Measurements from ENCODE around the gene CD300E.
"Not testable (repeated sequence)": the region's sequence is repeated elsewhere in the genome, so short reads cannot be mapped to it uniquely, and the experiment has no call there.

The CD300E gene

GRCh38 chr17:74636541-74637085 is 13.1 kb upstream of the CD300E start:
- in situ Hi-C loops (cut with MboI; ENCODE audit: low sequenced_read_pairs) = not testable (repeated sequence)

- in situ Hi-C loops (cut with MboI; ENCODE audit: low sequenced_read_pairs) = no loop called here
Measured at GRCh38 chr17:74635418-74635817, 11.9 kb upstream of the CD300E start.

GRCh38 chr17:74633326-74633725 is 9.8 kb upstream of the CD300E start:
- in situ Hi-C loops (cut with MboI; ENCODE audit: low sequenced_read_pairs) = no loop called here

- in situ Hi-C loops (cut with MboI; ENCODE audit: low sequenced_read_pairs) = no loop called here
Measured at GRCh38 chr17:74632617-74633016, 9.1 kb upstream of the CD300E start.

GRCh38 chr17:74631468-74632450 is 8.2 kb upstream of the CD300E start:
- in situ Hi-C loops (cut with MboI; ENCODE audit: low sequenced_read_pairs) = no loop called here

- in situ Hi-C loops (cut with MboI; ENCODE audit: low sequenced_read_pairs) = not testable (repeated sequence)
Measured at GRCh38 chr17:74630251-74630650, 6.7 kb upstream of the CD300E start.

DNA sequence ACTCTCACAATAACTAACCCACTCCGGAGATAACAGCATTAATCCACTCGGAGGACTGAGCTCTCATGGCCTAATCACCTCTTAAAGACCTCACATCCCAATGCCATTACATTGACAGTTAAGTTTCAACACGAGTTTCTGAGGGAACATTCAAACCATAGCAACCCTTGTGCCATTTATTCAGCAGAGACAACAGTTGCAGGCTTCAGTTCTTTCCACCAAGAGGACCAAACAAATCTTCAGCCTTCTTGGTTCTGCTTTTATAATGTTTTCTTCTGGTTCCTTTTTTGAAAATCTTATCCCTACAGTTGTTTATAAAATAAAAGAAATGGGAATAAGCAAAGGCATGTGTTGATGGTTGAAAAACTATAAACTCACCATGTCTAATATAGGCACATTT is 2.1 kb upstream of the CD300E start:
- in situ Hi-C loops (cut with MboI; ENCODE audit: low sequenced_read_pairs) = no loop called here

GRCh38 chr17:74624131-74624530 is 593 bp upstream of the CD300E start:
- in situ Hi-C loops (cut with MboI; ENCODE audit: low sequenced_read_pairs) = no loop called here

DNA sequence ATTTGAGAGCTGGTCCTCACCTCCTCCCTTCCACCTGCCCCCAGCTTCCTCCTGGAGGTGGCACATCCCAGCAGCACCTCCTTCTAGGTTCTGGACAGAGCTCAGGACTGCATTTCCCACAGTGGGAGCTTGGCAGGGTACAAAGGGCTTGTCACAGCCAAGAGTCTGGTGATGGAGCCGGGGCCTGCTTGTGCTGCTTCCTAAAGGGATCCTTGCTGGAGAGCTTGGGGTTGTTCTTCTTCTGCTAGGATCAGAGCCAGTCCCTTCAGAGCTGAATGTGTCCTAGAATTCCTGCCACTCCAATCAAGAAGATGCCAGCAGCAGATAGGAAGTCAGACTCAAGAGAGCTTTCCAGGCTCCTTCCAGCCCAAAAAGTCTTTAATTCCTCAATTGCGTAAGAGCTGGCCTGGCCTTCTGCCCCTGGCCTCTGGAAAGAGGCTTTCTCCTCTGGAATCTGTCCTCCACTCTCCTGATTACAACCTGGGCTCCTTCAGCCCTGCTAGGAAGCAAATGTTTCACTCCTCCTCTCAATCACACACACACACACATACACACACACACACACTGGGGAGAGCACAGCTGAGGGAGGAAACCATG is 4.4 kb downstream of the CD300E start:
- in situ Hi-C loops (cut with MboI; ENCODE audit: low sequenced_read_pairs) = no loop called here

DNA sequence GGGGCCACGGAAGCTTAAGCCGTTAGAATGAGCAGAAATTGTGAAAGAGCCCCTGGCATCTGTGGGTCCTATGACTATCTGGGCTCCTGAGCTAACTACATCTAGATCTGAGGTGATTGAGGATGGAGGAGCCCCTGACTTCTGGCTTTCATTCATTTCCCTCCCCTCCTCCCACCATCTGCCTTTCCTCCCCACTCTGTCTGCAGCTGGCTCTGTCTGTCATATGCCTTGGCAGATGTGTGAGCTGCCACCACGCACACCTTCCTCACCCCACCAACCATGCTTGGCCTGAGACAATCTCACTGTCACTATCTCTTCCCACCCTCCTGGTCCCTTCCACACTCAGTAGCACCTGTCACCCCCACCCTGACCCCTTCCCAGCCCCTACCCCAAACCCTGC is 5.1 kb downstream of the CD300E start:
- in situ Hi-C loops (cut with MboI; ENCODE audit: low sequenced_read_pairs) = no loop called here

DNA sequence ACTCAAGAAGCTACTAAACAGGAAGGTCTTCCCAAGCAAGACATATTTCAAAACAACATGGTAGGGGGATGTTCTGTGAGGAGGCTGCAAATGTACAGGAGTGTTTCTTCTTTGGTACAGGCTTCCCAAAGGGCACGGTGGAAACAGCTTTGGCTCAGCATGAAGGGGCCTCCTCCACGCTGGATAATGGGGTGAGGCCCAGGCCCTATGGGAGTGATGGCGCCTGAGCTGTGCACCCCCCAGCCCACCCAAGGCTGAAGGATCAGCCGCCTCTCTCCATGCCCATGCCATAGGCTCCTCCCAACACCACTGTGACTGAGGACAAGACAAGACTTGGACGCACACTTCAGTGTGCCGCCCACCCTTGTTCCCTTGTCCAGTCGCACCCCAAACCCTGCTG is 6.8 kb downstream of the CD300E start:
- in situ Hi-C loops (cut with MboI; ENCODE audit: low sequenced_read_pairs) = no loop called here

DNA sequence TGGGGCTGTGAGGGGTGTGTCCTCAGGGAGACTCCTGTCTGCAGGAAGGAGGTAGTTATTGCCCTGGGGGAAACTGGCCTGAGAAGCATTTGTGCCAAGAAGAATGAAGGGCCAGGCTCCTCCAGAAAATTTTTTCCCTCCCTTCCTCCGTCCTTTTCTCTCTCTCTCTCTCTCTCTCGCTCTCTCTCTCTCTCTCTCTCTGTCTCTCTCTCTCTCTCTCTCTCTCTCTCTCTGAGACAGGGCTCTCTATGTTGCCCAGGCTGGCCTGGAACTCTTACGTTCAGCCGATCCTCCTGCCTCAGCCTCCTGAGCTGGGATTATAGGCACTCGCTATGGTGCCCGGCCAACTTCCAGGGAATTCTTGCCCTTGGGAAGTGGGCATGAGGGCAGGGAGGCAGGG is 11.5 kb downstream of the CD300E start:
- in situ Hi-C loops (cut with MboI; ENCODE audit: low sequenced_read_pairs) = no loop called here

- in situ Hi-C loops (cut with MboI; ENCODE audit: low sequenced_read_pairs) = no loop called here
Measured at GRCh38 chr17:74610108-74610507, 13.4 kb downstream of the CD300E start.

DNA sequence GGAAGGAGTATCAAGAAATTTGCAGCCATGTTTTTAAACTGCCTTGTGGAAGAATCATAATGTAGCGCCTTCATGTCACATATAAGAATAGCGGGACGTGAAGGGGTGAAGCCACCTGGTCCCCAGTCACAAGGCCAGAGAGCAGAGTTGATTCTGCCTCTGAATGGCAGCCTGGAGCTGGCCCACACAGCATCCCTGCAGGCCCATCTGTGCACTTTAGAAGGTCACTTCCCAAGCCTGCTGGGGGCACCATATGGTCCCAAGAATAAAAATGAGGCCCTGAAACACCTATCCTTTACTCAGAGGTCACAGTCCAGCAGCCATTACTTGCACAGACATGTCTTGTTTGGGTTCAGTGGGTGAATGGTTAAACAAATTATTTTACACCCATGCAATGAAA is 15.0 kb downstream of the CD300E start:
- in situ Hi-C loops (cut with MboI; ENCODE audit: low sequenced_read_pairs) = no loop called here

DNA sequence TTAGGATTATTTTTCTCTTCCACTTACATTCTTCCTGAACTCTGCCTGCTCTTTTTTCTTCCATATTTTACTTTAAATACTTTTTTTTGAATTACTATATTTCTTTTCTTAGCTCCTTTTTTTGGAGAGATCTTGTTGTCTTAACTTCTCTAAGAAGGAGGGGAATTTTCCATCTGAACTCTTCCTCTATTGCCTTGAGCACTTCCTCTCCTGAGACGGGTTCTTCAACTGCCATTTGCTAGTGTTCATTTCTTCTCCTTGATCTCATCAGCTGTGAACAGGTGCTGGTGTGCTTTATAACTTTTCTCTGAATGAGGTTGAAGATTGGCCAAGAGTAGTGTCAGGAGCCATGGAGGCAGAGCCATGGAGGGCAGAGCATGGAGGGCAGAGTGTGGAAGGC is 16.3 kb downstream of the CD300E start:
- in situ Hi-C loops (cut with MboI; ENCODE audit: low sequenced_read_pairs) = no loop called here

- in situ Hi-C loops (cut with MboI; ENCODE audit: low sequenced_read_pairs) = no loop called here
Measured at GRCh38 chr17:74606050-74606449, 17.5 kb downstream of the CD300E start.

DNA sequence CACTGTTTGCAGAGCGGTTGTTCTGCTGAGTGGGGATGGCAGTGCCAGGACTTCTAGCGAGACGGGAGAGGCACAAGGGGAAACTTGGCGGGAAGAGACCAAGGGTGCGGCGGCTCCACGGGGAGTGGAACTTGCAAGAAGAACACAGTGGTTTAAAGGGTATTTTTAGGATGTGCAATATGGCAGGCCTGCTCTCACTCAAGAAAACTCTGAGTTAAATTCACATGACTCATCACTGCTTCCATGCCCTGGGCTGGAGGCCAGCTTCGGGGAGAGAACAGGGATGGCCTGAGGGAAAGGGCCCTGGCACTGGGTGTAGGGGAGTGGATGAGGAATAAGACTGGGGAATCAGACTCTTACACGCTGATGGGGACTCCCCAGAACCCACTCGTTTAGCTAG is 18.2 kb downstream of the CD300E start:
- in situ Hi-C loops (cut with MboI; ENCODE audit: low sequenced_read_pairs) = no loop called here

GRCh38 chr17:74604761-74605160 is 18.8 kb downstream of the CD300E start:
- in situ Hi-C loops (cut with MboI; ENCODE audit: low sequenced_read_pairs) = no loop called here

- in situ Hi-C loops (cut with MboI; ENCODE audit: low sequenced_read_pairs) = no loop called here
Measured at GRCh38 chr17:74604200-74604599, 19.3 kb downstream of the CD300E start.

- in situ Hi-C loops (cut with MboI; ENCODE audit: low sequenced_read_pairs) = no loop called here
Measured at GRCh38 chr17:74603746-74604145, 19.8 kb downstream of the CD300E start.

GRCh38 chr17:74603037-74603635 is 20.4 kb downstream of the CD300E start:
- in situ Hi-C loops (cut with MboI; ENCODE audit: low sequenced_read_pairs) = no loop called here
